Inflammatory macrophage treated with lipopolysaccharide for 1 hour (primary cell): ENCODE results near the gene OSBPL2.
A peak's percentile ranks its signal among the peaks of the same experiment; 100 is the strongest.

ENCODE experiments used
- DNase-seq, 2 donors: peaks; one replicate each; pipeline ENCODE4 v3.0.0-alpha.2; 2020 to 2022

The OSBPL2 gene

GRCh38 chr20:62262064-62262463 is 23.7 kb downstream of the OSBPL2 start:
- no peak for DNase-seq

DNA sequence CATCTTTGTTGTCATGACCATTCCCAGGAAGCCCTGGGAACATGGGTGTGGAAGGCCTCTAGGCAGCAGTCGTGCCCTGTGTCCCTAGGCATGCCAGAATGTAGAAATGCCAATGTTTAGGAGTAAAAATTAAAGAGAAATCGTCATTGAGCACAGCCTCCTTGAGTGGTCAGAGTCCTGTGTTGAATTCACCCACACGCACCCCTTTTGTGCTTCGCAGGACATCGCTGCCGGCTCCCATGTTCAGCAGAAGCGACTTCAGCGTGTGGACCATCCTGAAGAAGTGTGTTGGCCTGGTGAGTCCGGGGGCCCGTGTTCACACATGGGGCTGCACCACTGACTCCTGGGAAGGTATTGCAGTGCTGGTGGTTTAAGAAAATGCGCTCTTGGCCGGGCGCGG is 25.1 kb downstream of the OSBPL2 start:
- no peak for DNase-seq

DNA sequence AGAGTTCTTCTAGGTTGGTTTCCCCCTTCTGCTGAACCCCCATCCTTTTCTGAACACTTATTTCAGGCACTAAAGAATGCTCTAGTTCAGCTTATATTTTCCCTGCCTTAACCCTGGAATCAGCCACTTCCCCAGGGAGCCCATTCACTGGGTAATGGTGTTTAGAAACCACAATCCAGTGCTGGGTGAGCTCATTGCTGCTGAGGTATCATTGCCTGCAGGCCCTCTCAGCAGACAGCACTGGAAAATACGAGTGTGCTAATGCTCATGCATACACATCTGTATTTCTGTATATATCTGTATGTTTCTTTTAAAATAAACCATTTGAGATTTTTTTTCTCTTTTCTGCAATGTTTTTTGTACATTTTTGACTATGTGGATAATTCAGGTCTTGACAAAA is 27.0 kb downstream of the OSBPL2 start:
- no peak for DNase-seq

GRCh38 chr20:62266340-62266739 is 28.0 kb downstream of the OSBPL2 start:
- peak in 1 of 2 donors; percentile 4 for DNase-seq

GRCh38 chr20:62266851-62267250 is 28.5 kb downstream of the OSBPL2 start:
- no peak for DNase-seq

- no peak for DNase-seq
Observed at GRCh38 chr20:62267543-62267942, 29.2 kb downstream of the OSBPL2 start.

- no peak for DNase-seq
Observed at GRCh38 chr20:62268228-62268900, 30.0 kb downstream of the OSBPL2 start.

DNA sequence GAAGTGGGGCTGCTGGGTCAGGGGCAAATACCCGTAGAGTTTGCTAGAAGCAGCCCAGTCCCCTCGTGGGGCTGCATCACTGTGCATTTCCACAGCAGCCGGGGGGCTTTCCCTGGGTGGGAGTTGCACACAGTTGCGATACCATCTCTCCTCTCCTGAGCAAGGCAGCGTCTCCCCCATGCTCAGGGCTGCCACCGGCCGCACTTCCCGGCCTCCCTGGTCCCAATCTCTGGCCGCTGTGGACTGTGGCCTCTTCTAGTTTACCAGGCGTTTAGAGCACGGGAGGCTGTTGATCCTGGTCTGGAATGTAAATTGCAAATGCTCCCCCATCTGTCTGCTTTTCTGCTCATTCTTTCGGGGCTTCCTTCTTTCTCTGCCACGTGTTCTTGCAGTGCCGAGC is 31.1 kb downstream of the OSBPL2 start:
- DNase-seq, result no peak

DNA sequence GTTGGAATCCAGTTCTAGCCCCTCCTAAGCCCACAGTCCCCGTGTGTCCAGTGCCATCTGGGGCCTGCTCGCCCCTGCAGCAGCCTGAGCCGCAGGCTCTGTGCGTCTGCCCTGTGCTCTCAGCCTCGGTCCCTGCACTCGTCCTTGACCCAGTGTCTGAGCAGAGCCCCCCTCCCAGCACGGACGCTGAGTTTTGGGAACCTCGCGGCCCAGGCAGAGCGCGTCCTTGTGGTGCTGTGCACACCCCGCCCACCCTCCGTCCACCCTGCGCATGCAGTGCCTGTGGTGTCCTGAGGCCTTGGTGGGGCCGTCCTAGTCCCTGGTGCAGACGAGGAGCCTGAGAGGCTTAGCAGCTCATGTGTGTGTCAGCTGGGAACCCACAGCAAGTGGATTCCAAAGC is 31.6 kb downstream of the OSBPL2 start:
- no peak for DNase-seq

DNA sequence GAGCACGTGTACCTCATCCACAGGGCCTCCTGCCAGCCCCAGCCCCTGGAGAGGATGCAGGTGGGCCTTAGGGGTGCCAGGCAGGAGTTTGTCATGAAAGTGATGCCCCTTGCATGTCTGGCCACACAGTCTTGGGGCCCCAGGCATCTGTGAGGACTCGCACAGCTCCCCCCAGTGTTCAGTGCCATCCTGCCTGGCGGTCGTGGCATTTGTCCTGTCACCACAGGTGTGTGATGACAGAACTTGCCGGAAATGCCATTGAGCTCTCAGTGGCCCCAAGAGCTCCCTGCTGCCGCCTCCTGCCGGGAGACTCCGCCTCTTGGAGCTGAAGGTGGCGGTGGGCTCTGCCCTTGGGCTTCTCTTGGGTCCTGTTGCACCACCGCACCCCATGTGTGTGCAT is 33.9 kb downstream of the OSBPL2 start:
- DNase-seq, result no peak

- DNase-seq, result no peak
Observed at GRCh38 chr20:62273416-62273815, 35.1 kb downstream of the OSBPL2 start.

- no peak for DNase-seq
Observed at GRCh38 chr20:62274332-62274950, 36.1 kb downstream of the OSBPL2 start.

DNA sequence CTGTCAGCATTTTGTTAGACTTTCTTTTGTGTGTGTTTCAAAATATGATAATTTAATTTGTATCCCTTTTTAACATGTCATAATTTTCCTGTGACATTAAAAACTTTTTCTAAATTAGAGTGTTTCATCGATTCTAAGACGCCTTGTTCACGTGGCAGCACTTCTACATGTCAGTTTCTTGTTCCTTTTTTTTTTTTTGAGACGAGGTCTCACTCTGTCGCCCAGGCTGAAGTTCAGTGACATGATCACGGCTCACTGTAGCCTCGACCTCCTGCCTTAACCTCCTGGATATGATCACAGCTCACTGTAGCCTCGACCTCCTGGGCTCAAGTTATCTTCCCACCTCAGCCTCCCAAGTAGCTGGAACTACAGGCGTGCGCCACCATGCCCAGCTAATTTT is 36.9 kb downstream of the OSBPL2 start:
- DNase-seq, result no peak

DNA sequence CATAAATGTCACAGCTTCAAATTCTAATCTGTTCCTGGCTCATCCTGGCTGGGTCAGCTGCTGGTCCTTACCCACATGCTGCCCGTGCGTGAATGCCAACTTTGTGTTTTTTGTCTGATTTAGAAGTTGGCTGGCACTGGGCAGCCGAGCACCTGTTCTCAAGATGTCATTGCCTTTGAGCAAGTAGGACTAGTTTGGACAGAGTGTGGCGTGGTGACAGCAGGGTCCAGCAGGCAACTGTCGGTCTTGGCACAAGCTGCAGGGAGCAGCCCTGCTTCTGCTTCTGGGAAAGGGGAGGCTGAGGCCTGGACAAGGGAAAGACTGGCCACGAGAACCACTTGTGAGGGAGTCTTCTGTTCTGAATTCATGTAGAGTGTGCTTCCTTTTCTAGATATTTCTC is 38.1 kb downstream of the OSBPL2 start:
- no peak for DNase-seq

GRCh38 chr20:62277253-62277652 is 38.9 kb downstream of the OSBPL2 start:
- DNase-seq, result no peak

DNA sequence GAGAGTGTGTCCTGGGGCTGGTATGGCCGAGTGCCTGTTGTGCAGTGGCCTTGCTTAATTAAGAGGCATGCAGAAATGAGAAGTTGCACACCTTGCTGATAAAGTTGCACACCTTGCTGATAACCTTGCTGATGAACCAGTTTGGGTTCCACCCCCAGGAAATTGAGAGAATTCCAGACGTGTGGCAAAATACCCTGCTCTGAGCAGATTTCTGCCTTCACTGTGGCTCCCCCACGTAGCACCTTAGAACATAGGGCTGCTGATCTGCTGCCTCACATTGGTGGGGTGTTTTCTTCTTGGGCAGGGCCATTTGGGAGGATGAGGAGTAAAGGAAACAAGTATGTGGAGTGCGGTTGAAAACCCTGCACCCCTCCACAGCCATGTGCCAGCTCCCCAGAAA is 42.0 kb downstream of the OSBPL2 start:
- DNase-seq, result no peak

DNA sequence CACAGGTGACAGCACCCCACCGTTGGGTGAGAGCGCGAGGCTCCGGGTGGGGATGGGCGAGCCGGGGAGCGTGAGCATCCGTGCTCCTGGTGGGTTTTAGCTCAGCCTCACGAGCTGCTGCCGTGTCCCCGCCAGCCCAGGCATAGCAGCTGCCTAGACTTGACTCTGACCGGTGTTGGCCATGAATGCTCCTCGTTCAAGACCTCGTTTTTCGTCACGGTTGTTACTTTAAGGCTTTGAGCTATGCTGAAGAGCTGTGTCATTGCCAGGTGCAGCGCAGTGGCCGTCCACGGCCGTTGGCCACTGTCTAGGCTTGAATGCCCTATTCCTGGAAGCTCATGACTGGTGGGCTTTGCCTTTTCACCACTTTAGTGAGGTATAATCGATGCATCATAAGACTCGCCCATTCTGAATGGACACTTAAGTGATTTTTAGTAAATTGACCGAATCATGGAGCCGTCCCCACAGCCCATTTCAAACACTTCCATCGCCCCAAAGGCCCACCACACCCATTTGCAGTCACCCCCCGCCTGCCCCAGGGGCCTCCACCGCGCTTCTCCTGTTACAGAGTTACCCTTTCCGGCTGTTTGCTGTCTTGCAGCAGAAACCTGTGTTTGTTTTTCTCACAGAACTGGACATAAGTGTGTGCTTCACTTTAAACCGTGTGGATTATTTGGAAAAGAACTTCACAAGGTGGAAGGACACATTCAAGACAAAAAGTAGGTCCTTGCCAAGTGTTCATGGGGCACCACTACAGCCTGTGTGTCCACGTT is 43.0 kb downstream of the OSBPL2 start:
- DNase-seq, result no peak

GRCh38 chr20:62282103-62282502 is 43.8 kb downstream of the OSBPL2 start:
- no peak for DNase-seq

DNA sequence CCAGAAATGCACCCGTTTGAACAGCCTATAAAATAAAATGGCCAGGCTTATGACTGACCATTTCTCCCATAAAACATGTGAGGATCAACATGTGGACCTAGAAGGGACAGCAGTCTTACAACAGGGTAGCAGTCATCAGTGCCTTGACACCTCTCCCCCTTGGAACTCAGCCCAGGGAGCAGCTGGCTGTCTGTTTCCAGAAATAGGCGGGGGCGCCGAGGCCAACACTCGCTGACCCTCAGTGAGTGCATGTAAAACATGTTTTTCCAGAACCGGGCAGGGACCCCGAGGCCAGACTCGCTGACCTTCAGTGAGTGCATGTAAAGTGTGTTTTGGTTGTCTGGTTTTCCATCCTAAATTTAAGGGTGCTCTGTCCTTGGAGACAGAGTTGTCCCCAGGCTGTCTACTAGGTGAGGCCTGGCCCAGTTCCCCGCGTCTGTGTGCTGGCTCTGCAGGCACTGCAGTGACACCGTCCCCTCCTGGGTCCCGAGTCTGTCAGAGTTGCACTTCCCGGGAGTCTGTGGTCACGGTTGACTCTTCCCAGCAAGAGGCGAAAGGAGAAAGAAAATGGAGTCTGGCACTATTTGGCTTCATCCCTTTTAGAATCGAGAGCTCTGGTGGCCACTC is 44.7 kb downstream of the OSBPL2 start:
- DNase-seq, result no peak

- DNase-seq, result no peak
Observed at GRCh38 chr20:62284448-62284847, 46.1 kb downstream of the OSBPL2 start.

GRCh38 chr20:62285151-62285550 is 46.8 kb downstream of the OSBPL2 start:
- DNase-seq, result no peak

DNA sequence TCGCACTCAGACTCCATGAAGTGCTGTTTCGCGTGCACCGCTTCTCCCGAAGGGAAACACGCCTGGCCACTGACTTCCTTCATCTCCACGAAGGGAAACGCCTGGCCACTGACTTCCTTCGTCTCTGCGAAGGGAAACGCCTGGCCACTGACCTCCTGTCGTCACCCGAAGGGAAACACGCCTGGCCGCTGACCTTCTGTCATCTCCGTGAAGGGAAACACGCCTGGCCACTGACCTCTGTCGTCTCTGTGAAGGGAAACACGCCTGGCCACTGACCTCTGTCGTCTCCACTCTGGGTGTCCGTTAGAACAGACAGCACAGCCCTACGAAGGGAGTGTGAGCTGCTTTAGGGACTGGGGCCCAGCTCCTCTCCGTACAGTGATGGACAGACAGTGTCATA is 47.4 kb downstream of the OSBPL2 start:
- DNase-seq, result no peak

GRCh38 chr20:62286493-62287064 is 48.3 kb downstream of the OSBPL2 start:
- no peak for DNase-seq
